IPS DF 6.9 (cell line): Measurements from ENCODE around the gene ARF5.

Source experiments
- DNase-seq: peaks from one replicate; pipeline ENCODE4 v3.0.0-alpha.2; 2013; ENCODE audit warnings: low read depth, low spot score
- H3K27ac ChIP-seq: one replicate; pipeline ENCODE4 v1.5.1; 2013; ENCODE audit warnings: low read length, control low read depth
- H3K27me3 ChIP-seq: 2 replicates; pipeline ENCODE4 v1.6.1; 2013; ENCODE audit warnings: mild to moderate bottlenecking, low read length; ENCODE audit not compliant: control insufficient read depth, insufficient read depth
- H3K36me3 ChIP-seq: 2 replicates; pipeline ENCODE4 v1.6.1; 2013; ENCODE audit warnings: low read length; ENCODE audit not compliant: control insufficient read depth, insufficient read depth
- H3K4me1 ChIP-seq: 2 replicates; pipeline ENCODE4 v1.6.1; 2013; ENCODE audit warnings: low read length; ENCODE audit not compliant: control insufficient read depth, insufficient read depth
- H3K4me3 ChIP-seq: 2 replicates; pipeline ENCODE4 v1.5.1; 2013; ENCODE audit warnings: mild to moderate bottlenecking, low read length
- H3K9me3 ChIP-seq: 2 replicates; pipeline ENCODE4 v1.6.1; 2013; ENCODE audit warnings: low read length, inconsistent platforms; ENCODE audit not compliant: control insufficient read depth, insufficient read depth
- WGBS: extraction: QIAGEN DNeasy Blood & Tissue Kit; methylation state at CpG from one replicate; pipeline ENCODE4 v1.1.7; 2013; ENCODE audit warnings: mixed read lengths, missing lambda C conversion rate; ENCODE audit not compliant: insufficient read length, insufficient coverage; 5-methylcytosine and 5-hydroxymethylcytosine counted together

The ARF5 gene

DNA sequence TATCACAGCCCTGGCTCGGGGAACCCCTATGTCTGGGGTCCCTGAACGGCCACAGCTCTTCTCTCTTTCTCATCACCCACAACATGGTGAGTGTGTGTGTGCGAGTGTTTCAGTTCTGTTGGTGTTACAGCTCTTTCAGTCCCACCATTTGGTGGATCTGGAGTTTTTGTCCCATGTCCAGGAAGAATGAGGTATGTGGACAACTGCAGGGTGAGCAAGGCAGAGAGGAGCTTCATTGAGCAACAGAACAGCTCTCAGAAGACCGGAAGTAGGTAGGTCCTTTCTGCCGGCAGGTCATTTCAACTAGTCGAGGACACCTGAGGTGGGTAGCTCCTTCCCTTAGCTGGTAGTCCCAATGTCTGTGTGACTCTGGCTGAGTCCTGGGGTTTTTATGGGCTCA, 20.2 kb downstream of the ARF5 start:
- Histone ChIP-seq H3K36me3 (no peaks in the 10 kb centered on the region), H3K9me3 (peaks cover 2% of the 10 kb centered on the region; the same call in 1 of the 2 replicates), H3K4me1 (no peaks in the 10 kb centered on the region), H3K4me3 (no peak overlapping the region), H3K27ac (no peak overlapping the region), H3K27me3 (no peaks in the 10 kb centered on the region)
- WGBS, result no CpG with 5 or more reads among the region's 6 CpGs
- DNase-seq, result no peak

DNA sequence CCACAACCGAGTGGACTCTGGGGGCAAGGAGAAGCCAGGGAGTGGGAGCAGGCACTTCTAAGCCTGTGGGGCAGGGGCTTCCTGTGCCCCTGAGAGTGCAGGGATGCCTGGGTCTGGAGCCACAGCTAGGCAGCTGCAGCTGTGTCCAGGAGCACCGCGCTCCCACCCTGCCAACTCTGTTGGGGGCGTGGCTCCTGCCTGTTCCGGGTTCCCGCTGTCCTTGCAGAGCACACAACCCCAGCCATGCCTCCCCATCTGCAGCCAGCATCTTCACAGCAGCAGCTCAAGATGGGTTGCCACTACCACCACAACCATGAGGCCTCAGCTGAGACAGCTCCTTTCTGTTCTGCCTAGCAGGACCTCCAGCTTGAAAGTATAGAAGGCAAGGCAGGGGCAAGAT, 21.1 kb downstream of the ARF5 start:
- H3K36me3 ChIP-seq, result no peaks in the 10 kb centered on the region
- no peak for DNase-seq
- H3K9me3 ChIP-seq, result peaks cover 2% of the 10 kb centered on the region; the same call in 1 of the 2 replicates
- H3K4me1 ChIP-seq, result no peaks in the 10 kb centered on the region
- no peak overlapping the region for H3K27ac ChIP-seq
- H3K4me3 ChIP-seq, result no peak overlapping the region
- H3K27me3 ChIP-seq, result no peaks in the 10 kb centered on the region
- WGBS, result no CpG with 5 or more reads among the region's 6 CpGs

DNA sequence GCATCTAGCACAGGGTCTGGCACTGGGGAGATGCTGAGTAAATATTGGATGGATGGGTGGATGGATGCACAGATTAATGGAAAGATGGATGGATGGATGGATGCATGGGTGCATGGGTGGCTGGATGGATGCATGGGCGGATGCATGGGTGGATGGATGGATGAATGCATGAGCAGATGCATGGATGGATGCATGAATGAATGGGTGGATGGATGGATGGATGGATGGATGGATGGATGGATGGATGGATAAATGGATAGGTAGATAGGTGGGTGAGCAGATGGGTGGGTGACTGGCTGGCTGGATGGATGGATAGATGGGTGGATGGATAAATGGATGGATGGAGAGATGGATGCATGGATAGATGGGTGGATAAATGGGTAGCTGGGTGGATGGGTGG, 24.1 kb downstream of the ARF5 start:
- Histone ChIP-seq H3K4me1 (no peaks in the 10 kb centered on the region), H3K27me3 (no peaks in the 10 kb centered on the region; the same call in 1 of the 2 replicates), H3K9me3 (peaks cover 2% of the 10 kb centered on the region; the same call in 1 of the 2 replicates), H3K4me3 (no peak overlapping the region), H3K27ac (no peak overlapping the region), H3K36me3 (no peaks in the 10 kb centered on the region)
- DNase-seq, result no peak
- WGBS, result no CpG with 5 or more reads among the region's 1 CpG

DNA sequence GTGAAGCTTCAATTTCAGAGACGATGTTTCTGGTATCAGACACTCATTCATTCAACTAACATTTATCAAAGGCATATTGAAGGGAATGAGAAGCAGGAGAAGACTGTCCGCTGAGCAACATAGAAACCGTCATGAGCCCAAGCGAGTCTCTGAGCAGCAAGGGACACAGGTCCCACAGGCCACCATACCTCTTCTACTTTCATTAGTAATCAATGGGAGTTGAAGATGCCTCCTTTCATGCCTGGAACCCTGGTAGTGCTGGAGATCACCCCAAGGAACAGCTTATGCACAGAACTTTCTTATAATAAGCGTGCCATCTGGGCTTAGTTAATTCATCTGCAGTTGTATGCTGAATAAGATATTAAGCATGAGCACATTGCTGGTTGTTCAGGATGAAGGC, 28.5 kb downstream of the ARF5 start:
- H3K27me3 ChIP-seq, result peaks cover 9% of the 10 kb centered on the region; the same call in 1 of the 2 replicates

DNA sequence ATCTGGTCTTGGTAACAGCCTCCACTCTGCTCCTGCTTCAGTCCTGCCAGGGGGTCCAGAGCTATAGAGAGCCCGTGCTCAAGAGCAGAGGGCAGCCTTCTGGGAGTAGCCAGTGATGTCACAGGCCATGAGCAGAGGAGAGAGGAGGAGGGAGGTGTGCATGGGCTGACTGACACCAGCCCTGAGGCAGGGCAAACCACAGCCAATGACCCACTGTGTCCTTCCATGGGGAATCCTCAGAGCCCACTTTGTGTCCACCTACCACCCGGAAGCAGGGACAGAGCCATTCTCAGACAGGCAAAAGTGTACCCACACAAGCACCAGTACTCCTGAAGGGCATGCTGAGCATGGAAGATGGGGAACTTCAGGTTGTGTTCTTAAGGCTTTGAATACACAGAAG, 29.8 kb downstream of the ARF5 start, which contains the start of gene PAX4:
TSS of gene PAX4 (minus strand) at position 101 of the 400 bp plus-strand sequence. CDS start 2,214 bp downstream, outside the sequence.
- peaks cover 9% of the 10 kb centered on the region; the same call in 1 of the 2 replicates for H3K27me3 ChIP-seq
- no peak for DNase-seq
- no peak within 1 kb of the TSS for H3K4me3 ChIP-seq
- H3K9me3 ChIP-seq, result no peaks in the 10 kb centered on the region
- no peaks in the 10 kb centered on the region for H3K4me1 ChIP-seq
- no peak within 1 kb of the TSS for H3K27ac ChIP-seq
- H3K36me3 ChIP-seq, result no peaks in the 10 kb centered on the region
- WGBS, result no CpG with 5 or more reads among the region's 2 CpGs

More for the DNA sequence above, 28.5 kb downstream of the ARF5 start:
- H3K9me3 ChIP-seq, result no peaks in the 10 kb centered on the region
- H3K27ac ChIP-seq, result no peak overlapping the region
- H3K4me1 ChIP-seq, result no peaks in the 10 kb centered on the region
- no CpG with 5 or more reads among the region's 5 CpGs for WGBS
- DNase-seq, result no peak
- H3K4me3 ChIP-seq, result no peak overlapping the region
- no peaks in the 10 kb centered on the region for H3K36me3 ChIP-seq

DNA sequence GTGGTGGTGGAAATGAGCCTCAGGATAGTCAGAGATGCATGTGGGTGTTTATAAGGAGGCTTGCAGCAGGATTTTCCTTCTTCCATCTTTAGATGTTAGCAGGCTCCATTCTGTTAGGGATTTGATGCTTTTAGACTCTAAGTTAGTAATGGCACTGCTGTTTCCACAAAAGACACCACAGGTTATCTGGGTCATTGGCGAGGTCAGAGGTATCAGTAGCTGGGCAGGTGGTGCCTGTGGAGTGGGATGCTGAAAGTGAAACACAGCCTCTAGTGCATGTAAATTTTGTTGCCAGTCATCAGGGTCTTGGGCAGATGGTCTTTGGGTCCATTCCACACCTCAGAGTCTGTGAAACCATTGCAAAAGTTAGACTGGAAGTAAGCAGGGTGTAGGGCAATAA, 30.6 kb downstream of the ARF5 start:
- no CpG with 5 or more reads among the region's 1 CpG for WGBS
- H3K27me3 ChIP-seq, result peaks cover 9% of the 10 kb centered on the region; the same call in 1 of the 2 replicates

DNA sequence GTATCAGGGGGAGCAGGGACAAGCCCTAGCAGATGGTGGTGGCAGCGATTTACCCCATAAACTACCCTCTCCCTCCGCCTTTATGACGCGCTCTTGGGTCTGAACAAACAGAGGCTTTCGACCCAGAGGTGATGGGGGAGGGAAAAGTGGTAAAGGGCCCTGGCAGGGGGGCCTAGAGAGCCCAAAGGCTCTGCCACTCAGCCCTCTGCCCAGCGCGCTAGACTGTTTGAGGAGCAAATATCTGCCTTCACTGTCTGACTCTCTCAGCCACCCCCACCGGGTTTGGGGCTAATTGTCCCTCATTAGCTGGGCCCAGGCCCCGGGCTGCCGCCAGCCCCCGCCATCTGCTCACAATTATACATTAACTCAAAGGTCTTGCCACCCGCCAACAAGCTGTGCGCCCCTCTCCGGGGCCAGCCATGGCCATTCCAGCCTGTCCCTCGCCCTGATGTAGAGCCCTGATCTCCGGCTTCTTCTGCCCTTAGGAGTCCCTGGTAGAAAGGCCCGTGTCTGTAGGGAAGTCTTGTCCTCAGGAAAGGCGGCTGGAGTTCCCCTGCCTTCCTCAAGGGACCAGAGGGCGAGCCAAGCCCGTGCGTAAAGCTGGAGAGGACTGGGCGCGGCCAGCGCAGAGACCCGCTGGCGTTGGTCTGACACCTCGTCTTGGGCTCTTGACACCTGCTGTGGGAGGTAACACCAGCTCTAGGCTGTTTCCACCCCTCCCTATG, 31.6 kb downstream of the ARF5 start:
- Histone ChIP-seq H3K27ac (no peak overlapping the region), H3K9me3 (no peaks in the 10 kb centered on the region), H3K4me3 (peak overlapping the region; percentile 71; the same call in 1 of the 2 replicates), H3K36me3 (no peaks in the 10 kb centered on the region), H3K4me1 (no peaks in the 10 kb centered on the region), H3K27me3 (peaks cover 9% of the 10 kb centered on the region; the same call in 1 of the 2 replicates)
- DNase-seq, result no peak
- no CpG with 5 or more reads among the region's 27 CpGs for WGBS

More for the DNA sequence above, 30.6 kb downstream of the ARF5 start:
- Histone ChIP-seq H3K9me3 (no peaks in the 10 kb centered on the region), H3K4me1 (no peaks in the 10 kb centered on the region), H3K36me3 (no peaks in the 10 kb centered on the region), H3K4me3 (no peak overlapping the region), H3K27ac (no peak overlapping the region)
- no peak for DNase-seq

DNA sequence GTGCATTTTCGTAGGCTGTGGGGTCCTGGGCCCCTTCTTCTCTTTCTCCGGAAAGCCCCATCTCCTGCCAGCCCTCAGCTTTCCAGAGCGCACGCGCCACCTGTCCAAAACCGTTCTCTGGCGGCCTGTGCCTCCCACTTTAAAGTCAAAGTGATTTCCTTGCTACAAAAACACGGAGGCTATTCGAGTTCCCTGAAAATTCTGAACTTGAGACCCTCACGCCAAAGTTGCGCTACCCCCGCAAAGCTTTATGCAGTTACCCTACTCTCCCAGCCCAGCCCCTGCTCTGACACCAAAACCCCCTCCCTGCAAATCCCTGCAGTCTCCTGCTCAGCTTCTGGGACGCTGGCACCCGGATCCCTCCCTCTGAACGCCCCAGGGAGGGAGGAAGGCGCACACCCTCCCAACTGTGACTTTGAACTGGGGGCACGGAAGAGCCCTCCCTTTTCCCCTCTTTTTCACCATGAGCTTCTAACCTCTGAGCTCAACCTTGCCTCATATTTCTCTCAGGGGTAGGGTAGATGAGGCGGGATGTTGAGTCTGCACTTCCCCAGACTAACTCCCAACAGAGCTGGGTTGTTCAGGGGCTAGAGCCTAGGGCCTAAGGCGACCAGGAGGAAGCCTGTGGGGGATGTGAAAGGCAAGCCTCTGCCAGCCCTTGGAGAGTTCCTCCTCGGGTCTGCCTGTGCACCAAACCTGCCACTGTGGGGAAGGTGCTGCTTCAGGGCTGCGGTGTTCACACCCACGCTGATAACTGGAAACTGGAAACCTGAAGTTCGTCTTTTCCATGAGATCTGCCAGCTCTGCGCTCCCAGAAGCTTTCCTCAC, 32.4 kb downstream of the ARF5 start:
- Histone ChIP-seq H3K4me3 (peak overlapping the region; percentile 71; the same call in 1 of the 2 replicates), H3K27ac (no peak overlapping the region), H3K36me3 (no peaks in the 10 kb centered on the region), H3K27me3 (peaks cover 9% of the 10 kb centered on the region; the same call in 1 of the 2 replicates), H3K9me3 (no peaks in the 10 kb centered on the region), H3K4me1 (no peaks in the 10 kb centered on the region)
- DNase-seq, result no peak
- no CpG with 5 or more reads among the region's 24 CpGs for WGBS

DNA sequence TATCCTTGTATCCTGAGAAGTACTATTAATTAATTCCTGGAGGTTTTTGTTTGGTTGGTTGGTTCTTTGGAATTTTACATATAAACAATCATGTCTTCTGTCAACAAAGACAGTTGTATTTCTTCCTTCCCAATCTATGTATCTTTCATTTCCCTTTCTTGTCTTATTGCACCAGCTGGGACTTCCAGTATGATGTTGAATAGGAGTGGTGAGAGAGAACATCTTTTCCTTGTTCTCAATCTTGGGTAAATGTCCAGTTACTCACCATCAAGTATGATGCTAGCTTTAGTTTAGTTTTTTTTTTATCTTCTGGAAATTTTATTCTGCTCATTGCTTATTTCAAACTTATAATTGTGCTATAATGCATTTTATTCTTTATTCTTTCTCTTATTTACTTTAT, 37.1 kb downstream of the ARF5 start:
- no peaks in the 10 kb centered on the region for H3K27me3 ChIP-seq
- no peaks in the 10 kb centered on the region for H3K36me3 ChIP-seq
- H3K4me1 ChIP-seq, result no peaks in the 10 kb centered on the region; the same call in 1 of the 2 replicates
- no peak overlapping the region for H3K27ac ChIP-seq
- no peak overlapping the region for H3K4me3 ChIP-seq
- no peaks in the 10 kb centered on the region for H3K9me3 ChIP-seq
- no peak for DNase-seq

DNA sequence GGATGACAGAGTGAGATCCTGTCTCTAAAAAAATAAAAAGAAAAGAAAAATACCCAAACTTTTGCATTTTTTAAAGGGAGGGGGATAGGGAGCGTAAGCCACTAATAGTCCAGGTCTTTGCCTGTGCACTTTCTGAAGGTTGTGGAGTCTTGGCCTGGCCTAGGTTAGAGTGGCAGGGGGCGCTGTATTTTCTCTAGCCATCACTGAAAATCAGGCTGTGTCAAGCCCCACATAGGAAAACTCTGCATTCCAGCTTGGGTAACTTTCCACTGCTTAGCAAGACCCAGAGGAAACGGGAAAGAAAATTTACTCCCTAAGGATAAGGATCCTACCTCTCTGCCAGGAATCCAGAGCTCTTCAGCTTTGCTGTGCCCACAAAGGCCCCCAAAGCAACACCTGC, 40.2 kb downstream of the ARF5 start:
- WGBS, result no CpG with 5 or more reads among the region's 3 CpGs
- no peak for DNase-seq
- H3K9me3 ChIP-seq, result no peaks in the 10 kb centered on the region
- H3K4me3 ChIP-seq, result no peak overlapping the region
- H3K27ac ChIP-seq, result no peak overlapping the region
- H3K36me3 ChIP-seq, result no peaks in the 10 kb centered on the region
- no peaks in the 10 kb centered on the region for H3K27me3 ChIP-seq
- no peaks in the 10 kb centered on the region; the same call in 1 of the 2 replicates for H3K4me1 ChIP-seq
